OCI-LY7 (cell line): ENCODE results near the gene SRGN. TPM values are rescaled to one million over a fixed set of nuclear protein-coding genes. Genes with fewer than 3 reads are reported as not detected.
"Not testable (repeated sequence)": the region's sequence is repeated elsewhere in the genome, so short reads cannot be mapped to it uniquely, and the experiment has no call there.

Experiments
- BruUV-seq: library from RNA; stranded (reverse); fragments of 400-500 nt; replicated peaks from 2 replicates; lab custom pipeline; 2021; lab: Mats Ljungman, UMichigan
- CTCF ChIA-PET: fragments of 300-600 bp; sonication (Branson Sonifier 250); formaldehyde crosslinking; loops from one replicate; lab custom pipeline; 2022; ENCODE audit warnings: antibody characterized with exemption; ENCODE audit not compliant: unreplicated experiment; lab: Charles Lee
- POLR2A ChIA-PET: fragments of 300-600 bp; sonication (Branson Sonifier 250); formaldehyde crosslinking; loops from one replicate; lab custom pipeline; 2022; ENCODE audit warnings: antibody characterized with exemption; lab: Charles Lee
- DNase-seq: peaks from one replicate; pipeline ENCODE4 v3.0.0-alpha.2; 2015; ENCODE audit warnings: low spot score
- H2AFZ ChIP-seq: fragments of 200-600 bp; sonication (generic), shearing (Covaris generic); 2 replicates; pipeline ENCODE4 v1.6.1; 2014; ENCODE audit warnings: mild to moderate bottlenecking, antibody characterized with exemption, low read length, moderate library complexity
- H3K27ac ChIP-seq: fragments of 200-600 bp; sonication (generic); 2 replicates; pipeline ENCODE4 v1.5.1; 2014; ENCODE audit warnings: mixed run types, low read depth, mild to moderate bottlenecking, moderate library complexity, low read length, inconsistent platforms; ENCODE audit not compliant: poor library complexity, severe bottlenecking
- H3K36me3 ChIP-seq: fragments of 200-600 bp; sonication (generic); 2 replicates; pipeline ENCODE4 v1.6.1; 2014; ENCODE audit warnings: mild to moderate bottlenecking, antibody characterized with exemption, low read length, moderate library complexity, mixed read lengths; ENCODE audit not compliant: insufficient read depth
- H3K4me1 ChIP-seq: fragments of 200-600 bp; sonication (generic); 2 replicates; pipeline ENCODE4 v1.5.1; 2014; ENCODE audit warnings: mild to moderate bottlenecking, low read length; ENCODE audit not compliant: insufficient read depth, poor library complexity, severe bottlenecking
- H3K4me2 ChIP-seq: fragments of 200-600 bp; sonication (generic); 2 replicates; pipeline ENCODE4 v1.6.1; 2014; ENCODE audit warnings: mild to moderate bottlenecking, low read length
- H3K4me3 ChIP-seq: fragments of 200-600 bp; sonication (generic); 2 replicates; pipeline ENCODE4 v1.5.1; 2014; ENCODE audit warnings: mild to moderate bottlenecking, low read depth, low read length; ENCODE audit not compliant: poor library complexity, severe bottlenecking
- H3K79me2 ChIP-seq: fragments of 200-600 bp; sonication (generic); 2 replicates; pipeline ENCODE4 v1.6.1; 2016; ENCODE audit warnings: low read depth, mild to moderate bottlenecking, low read length, moderate library complexity, mixed read lengths; ENCODE audit not compliant: insufficient read depth
- H3K9me2 ChIP-seq: fragments of 200-600 bp; sonication (generic); 2 replicates; pipeline ENCODE4 v1.6.1; 2016; ENCODE audit warnings: mild to moderate bottlenecking, low read length, mixed read lengths; ENCODE audit not compliant: insufficient read depth
- H3K9me3 ChIP-seq: fragments of 200-600 bp; sonication (generic); 2 replicates; pipeline ENCODE4 v1.6.1; 2014; ENCODE audit warnings: mild to moderate bottlenecking, mixed run types, low read length, mixed read lengths
- H4K20me1 ChIP-seq: fragments of 200-600 bp; sonication (generic); 2 replicates; pipeline ENCODE4 v1.6.1; 2014; ENCODE audit warnings: mild to moderate bottlenecking, antibody characterized with exemption, low read length, moderate library complexity, mixed read lengths; ENCODE audit not compliant: insufficient read depth
- CTCF ChIP-seq: fragments of 200-600 bp; sonication (generic); conservative IDR thresholded peaks from 2 replicates; pipeline ENCODE4 v1.5.1; 2014; ENCODE audit warnings: mild to moderate bottlenecking, antibody characterized with exemption, low read length, moderate library complexity, mixed read lengths
- EZH2phosphoT487 ChIP-seq: fragments of 200-600 bp; sonication (generic); IDR thresholded peaks from 2 replicates; pipeline ENCODE4 v1.6.1; 2018; ENCODE audit warnings: low read depth, borderline replicate concordance, mild to moderate bottlenecking, mixed run types, antibody characterized with exemption, low read length, moderate library complexity, mixed read lengths
- intact Hi-C: fragments of 100-400 bp; cut with micrococcal nuclease; formaldehyde crosslinking; loops from one replicate; pipeline ENCODE4 v1.10.0; 2022; ENCODE audit not compliant: unreplicated experiment
- total RNA-seq, 2 experiments: library from RNA; depleted of rRNA in 1 of 2; stranded (reverse); fragments of >200 nt in 1 of 2; shearing (Covaris generic) in 1 of 2; gene quantifications; 2 replicates each; pipeline ENCODE4 v1.2.3, GENCODE V29; 2014 to 2022

SRGN gene
- total RNA-seq, 2 experiments from 2014 or later = 5.8 to 16.3 TPM

GRCh38 chr10:69139961-69140360 is 52.1 kb downstream of the SRGN start:
- no peak overlapping the region for H3K27ac ChIP-seq
- intact Hi-C loops = no loop called here
- no peak for TF ChIP-seq CTCF
- TF ChIP-seq EZH2phosphoT487 = no peak
- H4K20me1 ChIP-seq = no peaks in the 10 kb centered on the region
- H3K9me2 ChIP-seq = no peaks in the 10 kb centered on the region
- ChIA-PET POLR2A (interaction anchor here (0.7 kb wide), 1 partner anchor 204 kb away, joined by 4 read pairs; no protein-coding TSS in a partner anchor), CTCF (no interaction called here)
- H3K4me3 ChIP-seq = no peak overlapping the region
- peaks cover 22% of the 10 kb centered on the region; the same call in 1 of the 2 replicates for H3K36me3 ChIP-seq
- H3K4me2 ChIP-seq = no peak overlapping the region
- no peak for DNase-seq
- H3K9me3 ChIP-seq = no peaks in the 10 kb centered on the region
- no TSS peak for BruUV-seq
- H3K79me2 ChIP-seq = no peaks in the 10 kb centered on the region
- no peaks in the 10 kb centered on the region for H3K4me1 ChIP-seq
- no peak overlapping the region for H2AFZ ChIP-seq

- H3K9me3 ChIP-seq = no peaks in the 10 kb centered on the region
- no peaks in the 10 kb centered on the region for H3K4me1 ChIP-seq
- no peak overlapping the region for H3K4me2 ChIP-seq
- ChIA-PET POLR2A (no interaction called here), CTCF (no interaction called here)
- no peak for DNase-seq
- intact Hi-C loops = no loop called here
- no peaks in the 10 kb centered on the region for H4K20me1 ChIP-seq
- H3K4me3 ChIP-seq = no peak overlapping the region
- H3K79me2 ChIP-seq = no peaks in the 10 kb centered on the region
- no TSS peak for BruUV-seq
- no peaks in the 10 kb centered on the region for H3K9me2 ChIP-seq
- H3K36me3 ChIP-seq = peaks cover 8% of the 10 kb centered on the region; the same call in 1 of the 2 replicates
- H2AFZ ChIP-seq = no peak overlapping the region
- no peak overlapping the region for H3K27ac ChIP-seq
- TF ChIP-seq CTCF (no peak), EZH2phosphoT487 (no peak)
Measured at GRCh38 chr10:69141304-69141703, 53.4 kb downstream of the SRGN start.

GRCh38 chr10:69142074-69142473 is 54.2 kb downstream of the SRGN start:
- H2AFZ ChIP-seq, H4K20me1 ChIP-seq, H3K9me2 ChIP-seq, H3K4me2 ChIP-seq, intact Hi-C loops, H3K36me3 ChIP-seq, H3K4me1 ChIP-seq, CTCF ChIA-PET, H3K27ac ChIP-seq, DNase-seq, H3K79me2 ChIP-seq, H3K9me3 ChIP-seq, H3K4me3 ChIP-seq, BruUV-seq: not testable (repeated sequence)
- POLR2A ChIA-PET = interaction anchor here (0.6 to 0.7 kb wide), 2 partner anchors 9 to 76 kb away, joined by 3 to 4 read pairs; no protein-coding TSS in a partner anchor
